SK-N-SH (cell line): Measurements from ENCODE around the gene UGP2. TPM values are rescaled to one million over a fixed set of nuclear protein-coding genes. Genes with fewer than 3 reads are reported as not detected.

Experiments
- CTCF ChIA-PET: fragments of 300-600, 350-600 bp; formaldehyde crosslinking; extraction: SDS; loops from one replicate; lab custom pipeline; 2021; lab: Yijun Ruan, JAX
- POLR2A ChIA-PET: fragments of 350-600 bp; sonication (Branson Sonifier 250); formaldehyde crosslinking; extraction: SDS; loops from one replicate; lab custom pipeline; 2020; ENCODE audit warnings: antibody characterized with exemption, inconsistent platforms; lab: Yijun Ruan, JAX
- DNase-seq: peaks from one replicate; pipeline ENCODE4 v3.0.0; 2012
- H2AFZ ChIP-seq: fragments of 200-600 bp; sonication (generic); 2 replicates; pipeline ENCODE4 v1.8.1; 2016; ENCODE audit warnings: antibody characterized with exemption, mild to moderate bottlenecking, low read depth
- H3F3A ChIP-seq: fragments of 200-600 bp; sonication (generic); replicated peaks from 2 replicates; pipeline ENCODE3; 2016; ENCODE audit warnings: antibody characterized with exemption, mild to moderate bottlenecking; ENCODE audit not compliant: insufficient read depth
- H3K27ac ChIP-seq, 2 experiments: fragments of 200-500 bp in 1 of 2; fragments of 200-600 bp in 1 of 2; sonication (Bioruptor generic) in 1 of 2; sonication (generic), shearing (Covaris generic) in 1 of 2; 2 replicates each; pipeline versions ENCODE4 v1.5.1 to v1.6.1; 2014 to 2016; ENCODE audit warnings: low read depth in 2 of 2, inconsistent platforms in 1 of 2, low read length in 1 of 2, mild to moderate bottlenecking in 1 of 2, mixed read lengths in 1 of 2
- H3K27me3 ChIP-seq: fragments of 200-600 bp; sonication (generic), shearing (Covaris generic); 2 replicates; pipeline ENCODE4 v1.6.1; 2016; ENCODE audit warnings: mixed run types; ENCODE audit not compliant: insufficient read depth
- H3K36me3 ChIP-seq, 2 experiments: fragments of 200-500 bp in 1 of 2; fragments of 200-600 bp in 1 of 2; sonication (Bioruptor generic) in 1 of 2; sonication (generic) in 1 of 2; replicated peaks in 1 of 2; 2 replicates each; pipeline versions ENCODE3 to v1.5.1; 2014 to 2016; ENCODE audit warnings: low read length in 1 of 2, mild to moderate bottlenecking in 1 of 2; ENCODE audit not compliant: insufficient read depth in 2 of 2, control insufficient read depth in 1 of 2
- H3K4me1 ChIP-seq, 2 experiments: fragments of 200-500 bp in 1 of 2; fragments of 200-600 bp in 1 of 2; sonication (Bioruptor generic) in 1 of 2; sonication (generic), shearing (Covaris generic) in 1 of 2; 2 replicates each; pipeline versions ENCODE4 v1.5.1 to v1.6.1; 2014 to 2016; ENCODE audit warnings: low read depth in 1 of 2, low read length in 1 of 2, mixed run types in 1 of 2; ENCODE audit not compliant: insufficient read depth in 2 of 2, control insufficient read depth in 1 of 2
- H3K4me2 ChIP-seq: fragments of 200-600 bp; sonication (generic), shearing (Covaris generic); 2 replicates; pipeline ENCODE4 v1.6.1; 2017; ENCODE audit warnings: mixed run types
- H3K4me3 ChIP-seq, 2 experiments: fragments of 200-500 bp in 1 of 2; fragments of 200-600 bp in 1 of 2; sonication (Bioruptor generic) in 1 of 2; sonication (generic), shearing (Covaris generic) in 1 of 2; 2 replicates each; pipeline versions ENCODE4 v1.5.1 to v1.8.1; 2014 to 2016; ENCODE audit warnings: low read depth in 2 of 2, inconsistent platforms in 1 of 2, low read length in 1 of 2, mild to moderate bottlenecking in 1 of 2, mixed read lengths in 1 of 2, moderate library complexity in 1 of 2
- H3K79me2 ChIP-seq: fragments of 200-600 bp; sonication (generic); 2 replicates; pipeline ENCODE4 v1.8.1; 2017; ENCODE audit warnings: mild to moderate bottlenecking; ENCODE audit not compliant: insufficient read depth
- H3K9ac ChIP-seq: fragments of 200-600 bp; sonication (generic); 2 replicates; pipeline ENCODE4 v1.6.1; 2017; ENCODE audit warnings: mixed run types
- H3K9me2 ChIP-seq: fragments of 200-600 bp; sonication (generic); 2 replicates; pipeline ENCODE4 v1.6.1; 2017; ENCODE audit warnings: mixed run types
- H3K9me3 ChIP-seq: fragments of 200-600 bp; sonication (generic); 2 replicates; pipeline ENCODE4 v1.6.1; 2017; ENCODE audit warnings: mixed run types, mild to moderate bottlenecking, moderate library complexity
- H4K20me1 ChIP-seq: fragments of 200-600 bp; sonication (generic); 2 replicates; pipeline ENCODE4 v1.6.1; 2017; ENCODE audit warnings: mild to moderate bottlenecking, mixed run types; ENCODE audit not compliant: insufficient read depth
- CHD2 ChIP-seq: fragments of 150-350 bp; IDR thresholded peaks from 2 replicates; pipeline ENCODE4 v1.6.1; 2018; ENCODE audit warnings: low read length; ENCODE audit not compliant: partially characterized antibody
- ELF1 ChIP-seq: IDR thresholded peaks from 2 replicates; pipeline ENCODE4 v1.4.0; 2012
- EZH2phosphoT487 ChIP-seq: fragments of 200-600 bp; sonication (generic); IDR thresholded peaks from 2 replicates; pipeline ENCODE4 v1.6.1; 2017; ENCODE audit warnings: low read depth, mixed run types, mild to moderate bottlenecking, antibody characterized with exemption, moderate library complexity, borderline replicate concordance
- FOSL2 ChIP-seq: IDR thresholded peaks from 2 replicates; pipeline ENCODE4 v1.4.0; 2012; ENCODE audit warnings: low read depth, mild to moderate bottlenecking, moderate library complexity, borderline replicate concordance
- FOXJ3 ChIP-seq: sonication (generic); formaldehyde crosslinking; IDR thresholded peaks from 2 replicates; pipeline ENCODE4 v1.5.1; 2020; ENCODE audit warnings: mild to moderate bottlenecking, missing genetic modification reagents
- FOXM1 ChIP-seq: IDR thresholded peaks from 2 replicates; pipeline ENCODE4 v1.4.0; 2012; ENCODE audit warnings: low read depth, mild to moderate bottlenecking
- GATA2 ChIP-seq: sonication (generic); formaldehyde crosslinking; IDR thresholded peaks from 2 replicates; pipeline ENCODE4 v1.5.0; 2020; ENCODE audit warnings: mild to moderate bottlenecking, missing genetic modification reagents
- IRF3 ChIP-seq: fragments of 150-350 bp; IDR thresholded peaks from 2 replicates; pipeline ENCODE4 v1.6.1; 2016; ENCODE audit warnings: mild to moderate bottlenecking, low read depth, low read length
- JUND ChIP-seq: IDR thresholded peaks from 2 replicates; pipeline ENCODE4 v1.4.0; 2012
- MAX ChIP-seq: IDR thresholded peaks from 2 replicates; pipeline ENCODE4 v1.4.0; 2012; ENCODE audit warnings: low read depth
- MEF2A ChIP-seq: IDR thresholded peaks from 2 replicates; pipeline ENCODE4 v1.4.0; 2012; ENCODE audit warnings: low read depth, borderline replicate concordance
- MXI1 ChIP-seq: IDR thresholded peaks from 2 replicates; pipeline ENCODE4 v1.6.1; 2012; ENCODE audit warnings: mild to moderate bottlenecking, low read depth, low read length, improper control_type of control experiment
- NFIC ChIP-seq: IDR thresholded peaks from 2 replicates; pipeline ENCODE4 v1.4.0; 2012; ENCODE audit warnings: borderline replicate concordance
- NRF1 ChIP-seq: IDR thresholded peaks from 2 replicates; pipeline ENCODE4 v1.6.1; 2012; ENCODE audit warnings: low read depth, mild to moderate bottlenecking, low read length
- PBX3 ChIP-seq: IDR thresholded peaks from 2 replicates; pipeline ENCODE4; 2012
- POLR2AphosphoS5 ChIP-seq: IDR thresholded peaks from 2 replicates; pipeline ENCODE4 v1.6.1; 2012; ENCODE audit warnings: low read depth, low read length
- RCOR1 ChIP-seq: fragments of 150-350 bp; IDR thresholded peaks from 2 replicates; pipeline ENCODE4 v1.6.1; 2017; ENCODE audit warnings: antibody characterized with exemption, low read length
- SMC3 ChIP-seq: IDR thresholded peaks from 2 replicates; pipeline ENCODE4 v1.6.1; 2012; ENCODE audit warnings: low read depth, low read length, improper control_type of control experiment
- TAF1 ChIP-seq: IDR thresholded peaks from 2 replicates; pipeline ENCODE4 v1.6.1; 2012; ENCODE audit warnings: low read depth, mild to moderate bottlenecking, low read length, moderate library complexity, borderline replicate concordance
- TCF12 ChIP-seq: IDR thresholded peaks from 2 replicates; pipeline ENCODE4 v1.4.0; 2012
- TEAD4 ChIP-seq: IDR thresholded peaks from 2 replicates; pipeline ENCODE4 v1.4.0; 2012; ENCODE audit warnings: mild to moderate bottlenecking, borderline replicate concordance; ENCODE audit not compliant: insufficient read depth
- USF1 ChIP-seq: IDR thresholded peaks from 2 replicates; pipeline ENCODE4 v1.4.0; 2012; ENCODE audit warnings: low read depth, borderline replicate concordance
- USF2 ChIP-seq: fragments of 150-350 bp; IDR thresholded peaks from 2 replicates; pipeline ENCODE4 v1.6.1; 2017; ENCODE audit warnings: antibody characterized with exemption, low read length, low read depth, borderline replicate concordance
- YY1 ChIP-seq: IDR thresholded peaks from 2 replicates; pipeline ENCODE4 v1.4.0; 2012; ENCODE audit warnings: low read depth, mild to moderate bottlenecking
- ZBTB33 ChIP-seq: IDR thresholded peaks from 2 replicates; pipeline ENCODE4 v1.4.0; 2012; ENCODE audit warnings: low read depth, borderline replicate concordance
- WGBS: methylation state at CpG from one replicate; pipeline ENCODE4 v1.1.6; 2017; ENCODE audit warnings: low lambda C conversion rate; 5-methylcytosine and 5-hydroxymethylcytosine counted together
- polyA plus RNA-seq, 3 experiments: library from polyadenylated mRNA; depleted of rRNA; stranded (reverse); fragments of >200 nt; gene quantifications; 2 replicates each; pipeline ENCODE4 v1.2.3, GENCODE V29; 2012

UGP2 gene
- polyA plus RNA-seq, 1 of the 3 experiments (the other 2 are of a cell fraction), result 30.1 TPM

GRCh38 chr2:63893163-63893562, 51.5 kb downstream of the UGP2 start:
- H2AFZ ChIP-seq, result no peak overlapping the region
- peaks cover 80 to 81% of the 10 kb centered on the region in 2 experiments for H3K36me3 ChIP-seq
- no peaks in the 10 kb centered on the region for H3K27me3 ChIP-seq
- no peaks in the 10 kb centered on the region for H3K4me1 ChIP-seq
- TF ChIP-seq TEAD4, result no peak
- no peak for TF ChIP-seq ELF1
- no peak for TF ChIP-seq USF2
- no peak for TF ChIP-seq YY1
- no peak for TF ChIP-seq USF1
- no peak for TF ChIP-seq POLR2AphosphoS5
- TF ChIP-seq CHD2, result no peak
- no peak for TF ChIP-seq MXI1
- no peak for TF ChIP-seq TAF1
- TF ChIP-seq FOXJ3, result no peak
- no peak for TF ChIP-seq EZH2phosphoT487
- TF ChIP-seq NFIC, result no peak
- no peak for TF ChIP-seq FOXM1
- no peak for TF ChIP-seq MEF2A
- TF ChIP-seq GATA2 (CRISPR knock-in tag), result no peak
- TF ChIP-seq FOSL2, result no peak
- TF ChIP-seq JUND, result no peak
- TF ChIP-seq TCF12, result no peak
- no peak for TF ChIP-seq MAX
- no peak for TF ChIP-seq NRF1
- no peak overlapping the region for H3K9ac ChIP-seq
- no peaks in the 10 kb centered on the region for H3K79me2 ChIP-seq
- no peaks in the 10 kb centered on the region for H4K20me1 ChIP-seq
- no peak for DNase-seq
- H3K9me2 ChIP-seq, result no peaks in the 10 kb centered on the region
- H3F3A ChIP-seq, result peaks cover 5% of the 10 kb centered on the region
- POLR2A ChIA-PET, result no interaction called here
- CTCF ChIA-PET, result interaction anchor here (0.6 to 2.5 kb wide), 4 partner anchors 14 to 196 kb away, joined by 3 to 10 read pairs (median 7); no protein-coding TSS in a partner anchor
- WGBS, result 90% methylated on average over 2 of the region's 2 CpGs
- H3K4me2 ChIP-seq, result no peak overlapping the region
- H3K4me3 ChIP-seq, result no peak overlapping the region
- no peaks in the 10 kb centered on the region for H3K9me3 ChIP-seq
- H3K27ac ChIP-seq, result no peak overlapping the region

GRCh38 chr2:63894167-63894566, 52.5 kb downstream of the UGP2 start:
- Histone ChIP-seq H3K4me3 (no peak overlapping the region), H3K79me2 (no peaks in the 10 kb centered on the region), H3K36me3 (peaks cover 80 to 86% of the 10 kb centered on the region in 2 experiments), H3F3A (peaks cover 9% of the 10 kb centered on the region), H2AFZ (no peak overlapping the region), H3K9ac (no peak overlapping the region), H3K9me2 (no peaks in the 10 kb centered on the region), H3K27ac (no peak overlapping the region), H3K9me3 (no peaks in the 10 kb centered on the region), H3K4me2 (no peak overlapping the region), H3K4me1 (no peaks in the 10 kb centered on the region), H4K20me1 (no peaks in the 10 kb centered on the region), H3K27me3 (no peaks in the 10 kb centered on the region)
- 100% methylated on average over 1 of the region's 1 CpG for WGBS
- POLR2A ChIA-PET, result no interaction called here
- DNase-seq, result no peak
- CTCF ChIA-PET, result interaction anchor here (0.8 to 1.9 kb wide), 2 partner anchors 195 to 200 kb away, joined by 3 to 8 read pairs; no protein-coding TSS in a partner anchor
- TF ChIP-seq FOSL2 (no peak), CHD2 (no peak), NFIC (no peak), TAF1 (no peak), SMC3 (no peak), ZBTB33 (no peak), RCOR1 (no peak), FOXJ3 (no peak), ELF1 (no peak), PBX3 (no peak), IRF3 (no peak)
